Ishikawa (cell line): ENCODE measurements around the gene HNRNPC.

Experiments used
- CEBPB ChIP-seq: IDR thresholded peaks from 2 replicates; pipeline ENCODE4 v1.6.1; 2012
- CREB1 ChIP-seq: IDR thresholded peaks from 2 replicates; pipeline ENCODE4 v1.6.1; 2012; ENCODE audit warnings: low read depth
- EP300 ChIP-seq: IDR thresholded peaks from 2 replicates; pipeline ENCODE4 v1.6.1; 2012; ENCODE audit warnings: borderline replicate concordance
- RAD21 ChIP-seq: IDR thresholded peaks from 2 replicates; pipeline ENCODE4 v1.6.1; 2012; ENCODE audit warnings: low read depth
- REST ChIP-seq: IDR thresholded peaks from 2 replicates; pipeline ENCODE4 v1.6.1; 2012; ENCODE audit warnings: low read depth, mild to moderate bottlenecking
- TCF12 ChIP-seq: IDR thresholded peaks from 2 replicates; pipeline ENCODE4 v1.6.1; 2012; ENCODE audit warnings: low read depth

DNA sequence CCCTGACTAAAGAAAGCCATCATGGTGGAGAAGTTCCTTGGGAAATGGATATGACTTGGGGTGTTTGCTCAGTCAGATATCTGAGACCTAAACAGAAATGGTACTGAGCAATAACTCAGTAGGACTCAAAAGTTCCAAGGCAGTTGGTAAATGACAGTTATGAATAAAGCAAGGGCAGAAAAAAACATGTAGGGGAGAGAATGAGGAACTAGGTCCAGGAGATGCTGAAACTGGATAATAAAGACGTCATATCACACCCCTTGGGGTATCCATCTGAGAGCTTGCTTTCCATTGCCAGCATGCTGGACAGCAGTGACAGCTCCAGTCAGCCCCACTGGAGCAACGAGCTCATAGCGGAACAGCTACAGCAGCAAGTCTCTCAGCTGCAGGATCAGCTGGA is 48.2 kb upstream of the HNRNPC start:
- TF ChIP-seq CEBPB (no peak), CREB1 (no peak), RAD21 (no peak), REST (peak; percentile 26; the same call in 1 of the 2 replicates), EP300 (no peak), TCF12 (no peak)
